ENCODE results near the gene RNH1.
A peak's percentile ranks its signal among the peaks of the same experiment; 100 is the strongest.

DNA sequence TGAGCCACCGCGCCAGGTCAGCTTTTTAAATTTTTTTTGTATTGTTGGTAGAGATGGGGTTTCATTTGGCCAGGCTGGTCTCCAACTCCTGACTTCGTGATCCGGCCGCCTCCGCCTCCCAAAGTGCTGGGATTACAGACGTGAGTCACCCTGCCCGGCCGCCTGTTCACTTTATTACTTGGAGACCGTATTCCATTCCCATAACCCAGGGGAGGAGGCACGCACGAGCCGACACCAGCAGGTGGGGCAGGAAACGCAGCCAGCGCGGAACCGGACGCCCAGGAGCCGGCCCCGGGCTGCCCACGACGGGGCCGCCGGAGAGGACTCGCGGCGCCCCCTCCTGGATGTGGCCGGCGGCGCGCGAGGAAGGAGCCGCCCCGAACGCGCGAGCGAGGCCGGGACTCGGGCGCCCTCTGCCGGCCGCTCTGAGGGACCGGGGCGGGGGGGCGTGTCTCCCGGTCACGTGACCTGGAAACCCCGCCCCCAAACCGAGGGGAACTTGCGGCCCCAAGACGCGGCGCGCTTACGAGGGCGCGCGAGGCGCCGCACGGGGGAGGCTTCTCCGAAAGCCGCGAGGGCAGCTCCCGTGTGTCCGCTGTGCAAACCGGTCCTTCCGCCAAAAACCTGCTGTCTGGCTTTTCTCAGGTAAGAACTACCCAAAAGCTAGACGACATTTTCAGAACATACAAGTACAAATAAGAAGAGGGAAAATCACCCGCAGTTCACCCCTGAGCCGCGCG lies 11.6 kb upstream of the RNH1 start:
- TF ChIP-seq, protein P1, sequence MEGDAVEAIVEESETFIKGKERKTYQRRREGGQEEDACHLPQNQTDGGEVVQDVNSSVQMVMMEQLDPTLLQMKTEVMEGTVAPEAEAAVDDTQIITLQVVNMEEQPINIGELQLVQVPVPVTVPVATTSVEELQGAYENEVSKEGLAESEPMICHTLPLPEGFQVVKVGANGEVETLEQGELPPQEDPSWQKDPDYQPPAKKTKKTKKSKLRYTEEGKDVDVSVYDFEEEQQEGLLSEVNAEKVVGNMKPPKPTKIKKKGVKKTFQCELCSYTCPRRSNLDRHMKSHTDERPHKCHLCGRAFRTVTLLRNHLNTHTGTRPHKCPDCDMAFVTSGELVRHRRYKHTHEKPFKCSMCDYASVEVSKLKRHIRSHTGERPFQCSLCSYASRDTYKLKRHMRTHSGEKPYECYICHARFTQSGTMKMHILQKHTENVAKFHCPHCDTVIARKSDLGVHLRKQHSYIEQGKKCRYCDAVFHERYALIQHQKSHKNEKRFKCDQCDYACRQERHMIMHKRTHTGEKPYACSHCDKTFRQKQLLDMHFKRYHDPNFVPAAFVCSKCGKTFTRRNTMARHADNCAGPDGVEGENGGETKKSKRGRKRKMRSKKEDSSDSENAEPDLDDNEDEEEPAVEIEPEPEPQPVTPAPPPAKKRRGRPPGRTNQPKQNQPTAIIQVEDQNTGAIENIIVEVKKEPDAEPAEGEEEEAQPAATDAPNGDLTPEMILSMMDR (IDR thresholded peaks at IDR 0.05; ENCODE audit: poor library complexity) = peak; percentile 97
- TF ChIP-seq EZH2 (IDR thresholded peaks at IDR 0.05; ENCODE audit: borderline replicate concordance) (no peak), EZH2phosphoT487 (IDR thresholded peaks at IDR 0.05; ENCODE audit: low read depth, severe bottlenecking, unreplicated experiment) (no peak)
